ENCODE data around the gene DNER.

Gene DNER

DNA sequence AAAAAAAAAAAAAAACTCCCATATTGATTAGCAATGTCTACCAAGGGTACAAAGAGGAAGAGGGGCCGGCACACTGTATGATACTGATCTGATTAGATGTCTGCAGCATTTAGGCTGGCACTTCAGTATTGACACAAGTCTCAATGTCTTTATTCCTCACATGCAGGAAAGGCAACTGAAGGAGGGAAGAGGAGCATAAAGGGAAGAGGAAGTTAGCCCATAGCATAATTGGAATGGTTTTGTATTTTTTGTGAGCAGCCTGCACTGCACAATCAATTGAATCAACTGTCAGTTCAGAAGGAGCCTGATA lies 79.0 kb downstream of the DNER start:
- Histone ChIP-seq H3K9me3 (ENCODE audit: control insufficient read depth, low read length) (no peaks in the 10 kb centered on the region), H3K27me3 (ENCODE audit: control insufficient read depth, insufficient read depth, low read length) (no peaks in the 10 kb centered on the region), H3K79me2 (peaks cover 2% of the 10 kb centered on the region), H3K27ac (no peak overlapping the region), H3K36me3 (ENCODE audit: control insufficient read depth, insufficient read depth, low read length) (no peaks in the 10 kb centered on the region), H3K4me3 (ENCODE audit: low read depth, low read length) (no peak overlapping the region), H3K9ac (no peak overlapping the region), H2AFZ (no peak overlapping the region), H3K4me2 (ENCODE audit: low read length) (no peak overlapping the region), H3K4me1 (no peaks in the 10 kb centered on the region)
- TF ChIP-seq, protein P1, sequence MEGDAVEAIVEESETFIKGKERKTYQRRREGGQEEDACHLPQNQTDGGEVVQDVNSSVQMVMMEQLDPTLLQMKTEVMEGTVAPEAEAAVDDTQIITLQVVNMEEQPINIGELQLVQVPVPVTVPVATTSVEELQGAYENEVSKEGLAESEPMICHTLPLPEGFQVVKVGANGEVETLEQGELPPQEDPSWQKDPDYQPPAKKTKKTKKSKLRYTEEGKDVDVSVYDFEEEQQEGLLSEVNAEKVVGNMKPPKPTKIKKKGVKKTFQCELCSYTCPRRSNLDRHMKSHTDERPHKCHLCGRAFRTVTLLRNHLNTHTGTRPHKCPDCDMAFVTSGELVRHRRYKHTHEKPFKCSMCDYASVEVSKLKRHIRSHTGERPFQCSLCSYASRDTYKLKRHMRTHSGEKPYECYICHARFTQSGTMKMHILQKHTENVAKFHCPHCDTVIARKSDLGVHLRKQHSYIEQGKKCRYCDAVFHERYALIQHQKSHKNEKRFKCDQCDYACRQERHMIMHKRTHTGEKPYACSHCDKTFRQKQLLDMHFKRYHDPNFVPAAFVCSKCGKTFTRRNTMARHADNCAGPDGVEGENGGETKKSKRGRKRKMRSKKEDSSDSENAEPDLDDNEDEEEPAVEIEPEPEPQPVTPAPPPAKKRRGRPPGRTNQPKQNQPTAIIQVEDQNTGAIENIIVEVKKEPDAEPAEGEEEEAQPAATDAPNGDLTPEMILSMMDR (IDR thresholded peaks at IDR 0.05), result no peak

- H3K9ac ChIP-seq, result no peak overlapping the region
- no peak overlapping the region for H3K27ac ChIP-seq
- H2AFZ ChIP-seq, result no peak overlapping the region
- H3K9me3 ChIP-seq (ENCODE audit: control insufficient read depth, low read length), result no peaks in the 10 kb centered on the region
- no peak overlapping the region for H3K4me2 ChIP-seq (ENCODE audit: low read length)
- no peaks in the 10 kb centered on the region for H3K27me3 ChIP-seq (ENCODE audit: control insufficient read depth, insufficient read depth, low read length)
- TF ChIP-seq, protein P1 (IDR thresholded peaks at IDR 0.05), result no peak
- H3K79me2 ChIP-seq, result peaks cover 2% of the 10 kb centered on the region
- no peaks in the 10 kb centered on the region for H3K4me1 ChIP-seq
- no peak overlapping the region for H3K4me3 ChIP-seq (ENCODE audit: low read depth, low read length)
- no peaks in the 10 kb centered on the region for H3K36me3 ChIP-seq (ENCODE audit: control insufficient read depth, insufficient read depth, low read length)
Measured at GRCh38 chr2:229634601-229635370, 79.6 kb downstream of the DNER start.

- H3K27ac ChIP-seq, result no peak overlapping the region
- TF ChIP-seq, protein P1 (IDR thresholded peaks at IDR 0.05), result no peak
Measured at GRCh38 chr2:229633556-229633955, 80.8 kb downstream of the DNER start.

GRCh38 chr2:229629039-229629438 lies 85.3 kb downstream of the DNER start:
- TF ChIP-seq, protein P1 (IDR thresholded peaks at IDR 0.05), result no peak
- Histone ChIP-seq H3K27ac (no peak overlapping the region), H3K27me3 (ENCODE audit: control insufficient read depth, insufficient read depth, low read length) (no peaks in the 10 kb centered on the region), H3K4me3 (ENCODE audit: low read depth, low read length) (no peak overlapping the region), H3K9me3 (ENCODE audit: control insufficient read depth, low read length) (no peaks in the 10 kb centered on the region), H2AFZ (no peak overlapping the region), H3K4me2 (ENCODE audit: low read length) (no peak overlapping the region), H3K36me3 (ENCODE audit: control insufficient read depth, insufficient read depth, low read length) (no peaks in the 10 kb centered on the region), H3K9ac (no peak overlapping the region), H3K4me1 (no peaks in the 10 kb centered on the region), H3K79me2 (peaks cover 2% of the 10 kb centered on the region)

More at GRCh38 chr2:229633556-229633955, 80.8 kb downstream of the DNER start:
- Histone ChIP-seq H3K27me3 (ENCODE audit: control insufficient read depth, insufficient read depth, low read length) (no peaks in the 10 kb centered on the region), H3K79me2 (peaks cover 2% of the 10 kb centered on the region), H3K9ac (no peak overlapping the region), H3K4me3 (ENCODE audit: low read depth, low read length) (no peak overlapping the region), H3K4me2 (ENCODE audit: low read length) (no peak overlapping the region), H3K9me3 (ENCODE audit: control insufficient read depth, low read length) (no peaks in the 10 kb centered on the region), H3K36me3 (ENCODE audit: control insufficient read depth, insufficient read depth, low read length) (no peaks in the 10 kb centered on the region), H3K4me1 (no peaks in the 10 kb centered on the region), H2AFZ (no peak overlapping the region)

GRCh38 chr2:229627728-229628127 lies 86.6 kb downstream of the DNER start:
- H3K27ac ChIP-seq, result no peak overlapping the region
- H2AFZ ChIP-seq, result no peak overlapping the region
- H3K4me3 ChIP-seq (ENCODE audit: low read depth, low read length), result no peak overlapping the region
- TF ChIP-seq, protein P1 (IDR thresholded peaks at IDR 0.05), result no peak
- no peaks in the 10 kb centered on the region for H3K4me1 ChIP-seq
- no peaks in the 10 kb centered on the region for H3K36me3 ChIP-seq (ENCODE audit: control insufficient read depth, insufficient read depth, low read length)
- no peak overlapping the region for H3K9ac ChIP-seq
- no peaks in the 10 kb centered on the region for H3K9me3 ChIP-seq (ENCODE audit: control insufficient read depth, low read length)
- no peak overlapping the region for H3K4me2 ChIP-seq (ENCODE audit: low read length)
- peaks cover 8% of the 10 kb centered on the region for H3K79me2 ChIP-seq
- H3K27me3 ChIP-seq (ENCODE audit: control insufficient read depth, insufficient read depth, low read length), result no peaks in the 10 kb centered on the region
